ENCODE results near the gene MC1R.

GRCh38 chr16:89938175-89938885 lies 19.7 kb downstream of the MC1R start:
- TF ChIP-seq CTCF (conservative IDR thresholded peaks at IDR 0.05) (no peak), EZH2 (IDR thresholded peaks at IDR 0.05; ENCODE audit: low read depth) (no peak)
